ENCODE data around the gene MYO7B.

MYO7B gene

DNA sequence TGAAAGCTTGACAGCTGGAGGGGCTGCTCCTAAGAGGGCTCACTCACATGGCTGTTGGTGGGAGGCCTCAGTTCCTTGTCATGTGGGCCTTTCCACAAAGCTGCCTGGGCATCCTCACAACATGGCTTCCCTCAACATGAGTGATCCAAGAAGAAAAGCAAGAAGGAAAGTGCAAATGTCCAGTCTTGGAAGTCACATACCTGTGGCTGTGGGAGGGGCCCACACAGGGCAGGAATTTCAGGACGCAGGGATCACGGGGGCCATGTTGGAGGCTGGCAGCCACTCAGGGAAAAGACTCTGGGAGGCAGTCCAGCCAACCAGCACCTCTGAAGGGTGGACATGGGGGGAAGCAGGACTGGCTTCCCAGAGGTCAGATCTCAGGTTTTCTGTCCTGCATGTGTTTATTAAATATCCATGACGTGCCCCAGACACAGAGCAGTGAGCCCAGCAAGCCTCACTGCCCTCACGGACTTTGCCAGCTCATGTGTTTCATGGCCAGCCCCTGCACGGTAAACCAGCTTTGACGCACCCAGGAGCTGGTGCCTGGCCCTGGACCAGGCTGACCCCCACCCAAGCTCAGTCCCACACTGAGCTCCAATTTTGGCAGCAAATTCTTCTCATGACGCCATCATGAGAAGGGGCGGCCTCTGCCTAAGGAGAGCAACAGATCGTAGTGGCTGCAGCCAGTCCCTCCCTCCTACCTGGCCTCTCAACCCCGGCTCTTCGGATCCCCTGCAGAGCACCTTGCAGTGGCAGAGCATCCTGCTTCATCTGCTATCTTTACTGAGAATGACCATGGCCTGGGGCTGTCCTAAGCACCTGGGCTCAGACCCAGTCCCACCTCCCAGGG, 75.8 kb downstream of the MYO7B start:
- no peak for DNase-seq

DNA sequence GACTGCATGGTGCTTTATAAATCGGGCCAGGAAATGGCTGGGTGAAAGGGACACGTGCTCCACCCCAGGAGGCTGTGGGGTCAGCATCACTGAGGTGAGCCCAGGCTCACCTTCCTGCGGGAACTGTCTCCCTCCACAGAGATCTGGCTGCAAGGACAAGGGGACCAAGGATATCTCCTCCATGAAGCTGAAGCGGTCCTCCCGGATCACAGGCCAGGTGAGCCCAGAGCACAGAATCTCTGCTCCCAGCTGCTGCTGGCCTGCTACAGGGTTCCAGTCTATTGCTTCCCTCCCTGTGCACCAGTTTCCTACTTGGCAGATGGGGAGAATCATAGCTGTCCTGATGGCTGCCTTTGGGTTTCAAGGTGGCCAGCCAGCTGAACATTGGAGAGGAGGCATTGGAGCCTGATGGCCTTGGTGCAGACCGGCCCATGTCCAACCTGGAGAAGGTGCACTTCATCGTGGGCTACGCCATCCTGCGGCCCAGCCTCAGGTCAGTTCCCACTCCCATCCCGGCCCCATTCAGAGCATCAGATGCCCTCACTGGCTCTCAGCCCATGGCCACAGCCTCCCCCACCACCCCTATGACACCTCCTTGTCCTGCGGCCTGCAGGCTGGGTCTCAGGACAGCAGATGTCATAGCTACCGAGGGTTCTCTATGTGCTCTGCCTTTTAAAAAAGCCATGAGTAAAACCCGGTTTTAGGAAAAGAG, 76.8 kb downstream of the MYO7B start:
- DNase-seq = no peak

DNA sequence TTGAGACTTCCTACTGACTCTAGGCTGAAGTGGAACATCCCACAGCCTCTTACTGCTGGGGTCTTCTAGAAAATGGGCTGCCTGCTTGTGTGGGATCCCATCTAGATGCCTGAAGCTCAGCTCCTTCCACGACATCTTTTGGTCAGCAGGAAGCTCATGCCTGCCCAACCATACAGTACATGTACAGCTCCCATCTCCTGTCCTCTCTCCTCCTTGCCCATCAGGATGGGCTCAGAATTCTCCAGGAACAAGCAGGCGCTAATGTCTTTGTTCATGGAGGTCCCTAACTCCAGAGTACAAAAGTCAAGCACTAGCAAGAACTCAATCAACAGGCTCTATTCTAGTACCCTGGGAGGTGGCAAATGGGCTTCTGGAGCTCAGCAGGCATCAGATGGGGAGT, 78.8 kb downstream of the MYO7B start:
- no peak for DNase-seq

DNA sequence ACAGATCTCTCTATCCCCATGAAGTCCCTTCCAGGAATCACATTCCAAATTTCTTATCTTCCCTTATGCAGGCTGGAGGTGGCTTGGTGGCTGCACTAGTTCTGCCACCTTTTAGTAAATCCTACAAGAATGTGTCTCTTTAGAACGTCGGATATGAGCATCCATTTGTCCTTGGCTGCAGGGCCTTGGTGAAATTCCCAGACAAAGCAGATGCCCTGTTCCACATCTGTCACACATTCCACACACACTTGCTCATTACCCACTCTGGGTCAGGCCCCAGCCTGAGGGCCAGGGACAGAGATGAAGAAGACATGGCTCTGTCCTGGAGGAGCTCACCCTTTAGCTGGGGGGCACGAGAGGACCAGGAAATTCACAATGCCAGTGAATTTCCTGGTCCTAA, 79.2 kb downstream of the MYO7B start:
- DNase-seq = no peak

DNA sequence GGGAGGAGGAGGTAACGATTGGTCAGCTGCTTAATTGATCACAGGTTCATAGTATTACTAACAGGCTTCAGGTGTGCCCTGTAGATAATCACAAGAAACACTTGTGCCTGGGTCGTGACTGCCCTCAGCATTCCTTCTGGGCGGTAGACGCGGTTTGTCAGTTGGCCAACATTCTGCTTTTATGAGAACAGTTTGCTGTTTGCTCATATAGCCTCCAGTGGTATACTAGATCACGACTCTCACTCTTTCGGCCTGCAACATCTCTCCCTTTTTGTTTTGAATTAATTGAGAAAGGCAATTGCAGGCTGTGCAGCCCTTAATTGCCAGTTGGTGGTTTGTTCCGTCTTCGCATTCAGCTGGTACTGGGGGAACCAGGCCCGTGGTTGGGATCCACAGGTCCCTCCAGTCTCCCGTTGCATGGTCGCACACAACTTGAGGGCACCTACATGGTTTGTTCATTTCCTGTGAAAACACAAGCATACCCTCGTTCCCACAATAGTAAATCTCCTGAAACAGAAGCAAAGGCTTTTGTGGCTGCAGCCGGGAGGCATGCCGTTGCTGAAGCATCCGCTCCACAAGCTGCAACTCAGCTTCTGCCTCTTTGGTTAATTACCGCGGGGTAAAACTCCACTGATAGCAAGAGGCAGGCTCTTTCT, 80.2 kb downstream of the MYO7B start:
- DNase-seq = no peak

DNA sequence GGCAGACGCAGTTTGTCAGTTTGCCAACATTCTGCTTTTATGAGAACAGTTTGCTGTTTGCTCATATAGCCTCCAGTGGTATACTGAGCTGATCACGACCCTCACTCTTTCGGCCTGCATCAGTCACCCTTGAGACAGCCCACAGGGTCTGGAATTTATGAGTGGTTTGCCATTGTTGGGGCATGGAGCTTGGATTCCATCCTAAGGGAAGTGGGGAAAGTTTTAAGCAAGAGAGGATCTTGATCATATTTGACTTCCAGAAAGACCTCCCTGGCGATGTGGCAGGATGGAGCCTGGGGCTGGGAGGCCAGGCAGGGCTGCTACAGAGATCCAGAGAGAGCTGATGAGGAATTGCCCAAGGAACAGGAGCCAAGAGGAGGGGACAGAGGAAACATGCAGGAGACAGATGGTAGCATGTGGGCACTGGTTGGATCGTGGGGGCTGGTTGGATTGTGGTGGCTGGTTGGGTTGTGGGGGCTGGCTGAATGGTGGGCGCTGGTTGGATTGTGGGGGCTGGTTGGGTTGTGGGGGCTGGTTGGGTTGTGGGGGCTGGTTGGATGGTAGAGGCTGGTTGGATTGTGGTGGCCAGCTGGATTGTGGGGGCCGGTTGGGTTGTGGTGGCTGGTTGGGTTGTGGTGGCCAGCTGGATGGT, 83.2 kb downstream of the MYO7B start:
- no peak for DNase-seq

DNA sequence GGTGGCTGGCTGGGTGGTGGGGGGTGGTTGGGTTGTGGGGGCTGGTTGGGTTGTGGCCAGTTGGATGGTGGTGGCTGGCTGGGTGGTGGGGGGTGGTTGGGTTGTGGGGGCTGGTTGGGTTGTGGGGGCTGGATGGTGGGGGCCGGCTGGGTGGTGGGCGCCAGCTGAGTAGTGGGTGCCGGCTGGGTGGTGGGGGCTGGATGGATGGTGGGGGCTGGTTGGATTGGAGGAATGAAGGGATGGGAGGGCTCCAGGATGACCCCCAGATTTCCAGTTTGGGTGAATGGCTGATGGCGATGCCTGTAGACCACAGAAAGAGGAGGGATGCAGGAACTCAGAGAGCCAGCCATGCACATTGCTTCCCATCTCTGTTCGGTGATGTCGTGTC, 83.7 kb downstream of the MYO7B start:
- no peak for DNase-seq

DNA sequence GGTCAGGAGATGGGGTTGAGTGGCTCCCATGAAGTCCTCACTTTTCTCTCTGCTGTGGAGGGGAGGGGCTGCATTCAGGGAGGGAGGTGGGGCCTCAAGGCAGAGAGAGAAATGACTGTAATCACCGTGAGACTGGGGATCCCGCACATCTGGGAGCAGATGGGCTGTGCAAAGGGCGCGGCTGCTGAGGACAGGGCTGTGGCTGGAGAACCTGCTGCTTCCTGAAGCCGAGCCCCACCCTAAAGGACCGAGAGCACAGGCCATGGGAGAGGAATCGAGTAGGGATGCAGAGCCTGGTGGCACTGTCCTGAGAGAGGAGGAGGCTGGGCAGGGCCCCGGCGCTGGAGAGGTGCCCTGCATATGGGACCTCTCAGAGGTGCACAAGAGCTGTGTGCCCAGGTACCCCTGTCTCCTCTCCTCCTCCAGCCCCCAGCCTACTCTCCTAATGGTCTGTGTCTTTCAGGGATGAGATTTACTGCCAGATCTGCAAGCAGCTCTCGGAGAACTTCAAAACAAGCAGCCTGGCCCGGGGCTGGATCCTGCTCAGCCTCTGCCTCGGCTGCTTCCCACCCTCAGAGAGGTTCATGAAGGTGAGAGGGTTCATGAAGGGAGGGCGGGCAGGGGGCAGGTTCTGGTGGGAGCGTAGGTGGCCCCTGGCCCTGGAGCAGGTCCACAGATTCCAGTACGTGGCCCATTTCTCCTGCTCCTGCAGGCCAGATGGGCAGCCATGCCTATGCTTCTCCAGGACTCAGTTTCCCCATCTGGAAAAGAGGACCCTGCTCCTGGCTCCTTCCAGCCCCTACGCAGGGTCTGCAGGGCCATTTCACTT, 84.6 kb downstream of the MYO7B start:
- DNase-seq = no peak

DNA sequence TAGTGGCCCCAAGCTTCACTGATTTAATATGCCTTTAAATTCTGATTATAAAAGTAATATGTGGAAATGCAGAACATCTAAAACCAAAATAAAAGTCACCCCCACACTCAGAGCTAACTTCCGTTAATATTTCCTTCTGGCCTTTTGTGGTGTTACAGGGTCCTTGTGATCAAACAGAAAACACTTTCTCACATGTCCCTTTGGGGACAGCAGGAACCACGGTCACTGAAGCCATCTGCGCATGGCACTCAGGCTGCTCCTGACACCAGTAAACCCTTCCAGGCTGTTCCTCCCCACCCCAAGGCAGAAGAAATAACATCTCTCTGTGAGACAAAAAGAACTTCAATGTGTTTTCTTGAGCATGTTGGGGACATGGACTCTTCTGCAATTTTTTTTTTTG, 85.4 kb downstream of the MYO7B start:
- no peak for DNase-seq

DNA sequence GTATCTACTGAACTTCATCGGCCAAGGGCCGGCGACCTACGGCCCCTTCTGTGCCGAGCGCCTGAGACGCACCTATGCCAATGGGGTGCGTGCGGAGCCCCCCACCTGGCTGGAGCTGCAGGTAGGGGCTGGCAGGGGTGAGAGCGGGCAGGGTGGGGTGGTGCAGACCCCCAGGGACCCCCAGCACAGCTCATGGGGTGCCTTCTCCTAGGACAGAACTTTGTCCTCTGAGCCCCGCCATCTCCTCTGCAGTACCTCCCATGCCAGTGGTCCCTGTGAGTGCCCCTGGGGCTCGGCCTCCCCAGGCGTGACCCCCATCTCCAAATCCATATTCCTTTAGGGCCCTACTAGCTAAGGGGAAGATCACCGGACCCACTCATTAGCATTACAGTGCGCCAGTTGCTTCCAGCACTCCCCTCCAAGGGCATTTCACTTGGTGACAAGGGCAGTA, 86.5 kb downstream of the MYO7B start:
- no peak for DNase-seq

DNA sequence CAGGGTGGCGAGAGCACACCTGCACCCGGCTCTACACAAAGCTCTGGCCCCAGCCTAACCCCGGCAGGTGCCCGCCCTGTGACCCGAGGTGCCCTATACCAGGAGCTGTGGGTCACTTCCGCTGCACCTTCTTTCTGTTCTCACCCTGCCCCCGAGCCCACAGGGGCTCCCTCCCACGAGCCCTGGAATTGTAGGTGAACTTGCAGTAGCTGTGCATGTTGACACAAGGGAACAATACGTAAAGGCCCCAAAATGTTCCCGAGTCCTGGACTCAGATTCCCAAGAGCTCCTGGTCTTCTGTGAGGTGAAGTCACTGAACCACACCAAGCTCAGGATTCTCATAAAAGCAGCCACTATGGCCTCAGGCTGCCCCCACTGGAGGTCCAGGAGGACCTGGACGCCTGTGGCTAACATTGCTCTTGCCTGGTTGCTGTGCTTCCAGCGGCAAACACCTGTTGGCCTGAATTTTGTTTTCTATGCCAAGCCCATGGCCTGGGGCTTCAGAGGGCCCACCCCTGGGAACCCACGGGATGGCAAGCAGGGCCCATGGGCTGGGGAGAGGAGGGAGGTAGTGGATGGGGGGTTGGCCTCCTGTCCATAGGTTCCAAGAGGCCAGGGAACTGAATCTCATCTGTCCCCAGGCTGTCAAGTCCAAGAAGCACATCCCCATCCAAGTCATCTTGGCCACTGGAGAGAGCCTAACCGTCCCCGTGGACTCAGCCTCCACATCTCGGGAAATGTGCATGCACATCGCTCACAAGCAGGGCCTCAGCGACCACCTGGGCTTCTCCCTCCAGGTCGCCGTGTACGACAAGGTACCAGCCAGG, 87.3 kb downstream of the MYO7B start:
- no peak for DNase-seq

DNA sequence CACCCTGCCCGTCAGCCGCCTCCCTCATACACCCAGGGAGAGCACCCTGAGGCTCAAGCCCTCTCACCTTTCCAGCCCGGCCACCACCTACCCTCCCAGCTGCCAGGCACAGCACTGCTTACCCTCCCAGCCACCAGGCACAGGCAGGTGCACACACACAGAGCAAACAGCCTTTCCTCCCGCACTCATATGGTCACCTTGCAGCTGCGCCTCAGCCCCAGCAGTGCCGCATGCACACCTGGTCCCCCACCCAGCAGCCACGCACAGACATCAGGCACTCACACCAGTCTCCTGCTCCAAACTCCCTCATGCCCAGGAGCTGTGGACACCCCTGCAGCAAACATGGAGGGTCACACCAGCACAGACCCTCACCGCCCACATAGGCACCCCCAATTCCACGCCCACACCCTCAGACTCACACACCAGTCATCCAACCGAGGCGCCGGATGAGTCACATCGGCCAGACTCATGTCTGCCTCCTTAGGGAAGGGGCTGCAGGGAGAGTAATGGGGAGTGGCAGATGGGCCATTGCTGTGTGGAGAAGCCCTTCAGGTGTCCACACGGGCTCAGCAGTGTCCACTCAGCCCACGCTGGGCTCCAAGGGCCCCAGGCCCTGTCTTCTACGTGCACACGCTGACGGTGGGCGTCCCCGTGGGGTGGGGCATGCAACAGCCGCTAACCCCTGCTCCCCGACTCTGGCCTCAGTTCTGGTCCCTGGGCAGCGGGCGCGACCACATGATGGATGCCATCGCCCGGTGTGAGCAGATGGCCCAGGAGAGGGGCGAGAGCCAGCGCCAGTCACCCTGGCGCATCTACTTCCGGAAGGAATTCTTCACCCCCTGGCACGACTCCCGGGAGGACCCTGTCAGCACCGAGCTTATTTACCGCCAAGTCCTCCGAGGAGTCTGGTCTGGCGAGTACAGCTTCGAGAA, 88.2 kb downstream of the MYO7B start:
- DNase-seq = no peak

DNA sequence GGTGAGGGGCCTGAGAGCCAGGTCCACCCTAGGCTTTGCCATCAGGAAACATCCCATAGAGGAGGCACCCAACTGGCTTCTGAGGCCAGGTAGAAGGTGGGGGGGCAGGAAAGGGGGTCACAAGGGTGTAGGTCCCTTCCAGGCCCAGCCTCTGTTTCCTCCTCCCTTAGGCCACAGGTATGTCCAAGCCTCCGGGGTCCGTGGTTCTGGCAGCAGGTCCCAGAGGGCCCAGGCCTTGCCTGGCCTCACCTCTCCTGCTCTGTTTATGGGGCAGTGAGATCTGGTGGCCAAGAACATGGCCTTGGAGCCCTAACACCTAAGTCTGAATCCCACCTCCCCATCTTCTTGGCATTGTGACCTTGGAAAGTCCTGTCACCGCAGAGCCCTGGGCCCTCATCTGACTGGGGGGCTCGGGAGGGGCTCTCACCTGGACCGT, 88.9 kb downstream of the MYO7B start:
- no peak for DNase-seq

DNA sequence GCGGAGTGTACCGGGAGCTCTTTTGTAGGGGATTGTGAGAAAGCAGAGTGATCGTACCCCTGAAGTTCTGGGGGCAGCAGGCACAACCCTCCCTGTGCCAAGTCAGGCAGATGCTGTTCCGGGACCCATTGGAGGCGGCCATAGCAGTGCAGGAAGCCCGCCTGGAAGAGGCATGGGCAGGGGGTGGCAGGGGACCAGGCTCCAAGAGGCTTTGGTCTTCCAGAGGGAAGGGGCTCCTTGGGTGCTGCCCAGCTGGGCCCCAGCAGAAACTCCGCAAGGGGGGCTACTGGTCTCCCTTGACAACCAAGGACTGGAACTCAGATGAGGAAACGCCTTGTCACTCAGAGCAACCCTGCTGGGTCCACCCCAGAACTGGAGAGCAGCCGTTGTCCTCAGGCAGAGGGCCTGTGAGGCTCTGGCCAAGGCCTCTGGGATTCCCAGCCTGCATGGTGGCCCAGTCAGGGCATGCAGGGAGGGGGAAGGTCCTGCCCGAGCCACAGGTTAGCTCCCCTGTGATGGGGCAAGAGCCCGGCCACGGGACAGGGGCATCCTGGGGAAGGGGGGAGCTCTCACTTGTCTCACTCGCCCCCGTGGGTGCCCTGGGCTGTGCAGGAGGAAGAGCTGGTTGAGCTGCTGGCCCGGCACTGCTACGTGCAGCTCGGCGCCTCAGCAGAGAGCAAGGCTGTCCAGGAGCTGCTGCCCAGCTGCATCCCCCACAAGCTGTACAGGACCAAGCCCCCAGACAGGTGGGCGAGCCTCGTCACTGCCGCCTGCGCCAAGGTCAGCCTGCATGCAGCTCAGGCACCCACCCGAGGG, 89.5 kb downstream of the MYO7B start:
- DNase-seq = no peak

DNA sequence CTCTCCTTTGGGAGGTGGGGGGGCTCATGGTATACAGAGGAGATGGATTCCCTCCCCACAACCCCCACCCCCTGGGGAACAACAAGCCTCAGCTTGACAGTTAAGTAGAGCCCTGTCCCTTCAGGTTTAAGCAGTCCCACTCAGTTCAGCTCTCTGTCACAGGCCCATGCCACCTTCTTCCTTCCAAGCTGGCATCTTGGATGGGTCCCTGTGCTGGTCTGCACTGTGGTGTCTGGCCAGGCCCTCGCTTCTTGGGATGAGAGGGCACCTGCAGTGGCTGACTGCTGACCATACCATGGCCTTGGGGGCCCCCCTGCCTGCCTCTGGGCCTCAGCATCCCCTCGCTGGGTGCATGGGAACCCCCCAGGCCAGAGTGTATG, 90.1 kb downstream of the MYO7B start:
- no peak for DNase-seq

DNA sequence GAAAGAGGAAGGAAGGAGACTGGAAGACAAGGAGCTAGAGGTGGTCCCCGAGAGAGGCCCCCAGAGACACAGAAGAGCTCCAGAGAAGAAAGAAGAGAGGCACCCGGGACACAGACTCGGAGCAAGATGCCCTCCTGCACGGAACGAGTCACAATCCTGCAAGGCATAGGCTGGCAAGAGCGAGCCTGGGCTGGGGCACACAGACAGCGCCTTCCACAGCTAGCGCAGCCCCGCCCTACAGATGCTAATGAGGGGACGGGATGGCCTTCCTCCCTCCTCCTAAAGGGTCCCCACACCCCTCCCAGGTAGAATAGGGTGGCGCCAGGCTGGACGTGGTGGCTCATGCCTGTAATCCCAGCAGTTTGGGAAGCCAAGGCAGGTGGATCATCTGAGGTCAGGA, 90.7 kb downstream of the MYO7B start:
- DNase-seq = no peak

DNA sequence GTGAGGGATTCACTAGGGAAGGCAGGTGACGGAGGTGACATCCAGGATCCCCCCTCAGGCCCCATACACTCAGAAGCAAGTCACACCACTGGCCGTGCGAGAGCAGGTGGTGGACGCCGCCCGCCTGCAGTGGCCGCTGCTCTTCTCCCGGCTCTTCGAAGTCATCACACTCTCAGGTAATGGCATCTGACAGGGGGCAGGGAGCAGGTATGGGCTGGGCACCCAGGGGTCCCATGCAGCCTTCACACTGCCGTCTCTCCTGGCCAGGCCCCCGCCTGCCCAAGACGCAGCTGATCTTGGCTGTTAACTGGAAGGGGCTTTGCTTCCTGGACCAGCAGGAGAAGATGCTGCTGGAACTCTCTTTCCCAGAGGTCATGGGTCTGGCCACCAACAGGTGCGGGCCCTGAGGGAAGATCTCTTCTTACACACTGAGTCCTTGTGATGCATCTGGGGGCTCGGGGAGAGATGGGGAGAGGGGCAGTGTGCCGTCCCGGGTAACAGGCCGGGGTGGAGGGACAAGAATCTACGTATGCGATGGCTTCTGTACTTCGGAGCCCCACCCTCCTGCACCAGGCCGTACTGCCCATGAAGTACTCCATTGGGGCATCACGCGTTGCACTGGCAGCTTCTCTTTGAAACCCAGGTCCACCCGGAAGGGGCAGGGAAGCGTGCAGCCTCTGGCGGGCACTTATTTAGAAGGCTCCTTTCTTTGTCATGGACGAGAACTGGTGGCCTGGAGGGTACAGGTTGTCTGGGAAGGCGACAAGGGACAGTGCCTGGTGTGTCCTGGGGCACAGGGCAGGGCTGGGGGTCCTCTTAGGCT, 91.6 kb downstream of the MYO7B start:
- no peak for DNase-seq

DNA sequence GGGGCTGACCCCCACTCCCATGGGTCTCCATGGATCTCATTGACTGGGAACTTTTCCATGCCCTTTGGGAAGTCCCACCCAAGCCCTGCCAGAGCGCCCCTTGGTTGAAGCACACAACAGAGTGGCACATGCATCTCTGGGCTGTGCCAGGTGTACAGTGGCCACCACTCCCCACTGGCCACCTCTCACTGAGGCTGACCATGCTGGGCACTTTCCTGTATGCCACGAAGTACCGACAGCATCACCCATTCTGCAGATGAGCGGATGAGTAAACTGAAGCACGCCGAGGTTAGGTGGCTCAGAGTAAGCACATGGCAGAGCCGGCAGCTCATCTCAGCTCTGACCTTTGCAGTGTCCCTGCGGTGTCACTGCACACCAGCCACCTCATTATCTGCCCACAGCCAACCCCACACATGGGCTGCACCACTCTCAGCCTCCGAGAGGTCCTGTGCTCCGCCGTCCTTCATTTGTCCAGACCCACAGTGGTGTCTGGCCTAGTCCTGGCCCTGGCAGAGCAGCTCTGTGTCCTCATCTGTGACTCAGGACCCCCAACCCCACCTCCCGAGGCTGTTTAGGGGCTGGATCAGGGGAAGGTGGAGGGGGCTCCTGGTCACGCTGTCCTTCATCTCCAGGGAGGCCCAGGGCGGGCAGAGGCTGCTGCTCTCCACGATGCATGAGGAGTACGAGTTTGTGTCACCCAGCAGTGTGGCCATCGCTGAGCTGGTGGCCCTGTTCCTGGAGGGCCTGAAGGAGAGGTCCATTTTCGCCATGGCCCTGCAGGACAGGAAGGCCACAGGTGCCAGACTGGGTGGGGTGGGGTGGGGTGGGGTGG, 92.5 kb downstream of the MYO7B start:
- DNase-seq = no peak
